Thymus (tissue), 11 donors: ENCODE data around the gene ASB13. TPM values are rescaled to one million over a fixed set of nuclear protein-coding genes. Genes with fewer than 3 reads are reported as not detected.

Source experiments
- DNase-seq, 9 donors: peaks; one replicate each; pipeline ENCODE4 v3.0.0-alpha.2; 2013; ENCODE audit warnings: low spot score in 9 of 9, low read depth in 6 of 9, missing footprints in 1 of 9
- H3K27ac ChIP-seq, 2 donors: one replicate each; pipeline ENCODE4 v1.5.1; 2013; ENCODE audit warnings: control low read depth in 1 of 2, low read depth in 1 of 2, low read length in 1 of 2, mild to moderate bottlenecking in 1 of 2, moderate library complexity in 1 of 2
- H3K27me3 ChIP-seq, 2 donors: one replicate each; pipeline ENCODE4 v1.5.1; 2013; ENCODE audit warnings: low read length in 1 of 2; ENCODE audit not compliant: control insufficient read depth in 2 of 2, insufficient read depth in 1 of 2
- H3K36me3 ChIP-seq, 2 donors: one replicate each; pipeline ENCODE4 v1.5.1; 2013; ENCODE audit warnings: low read length in 1 of 2, mild to moderate bottlenecking in 1 of 2, moderate library complexity in 1 of 2; ENCODE audit not compliant: control insufficient read depth in 2 of 2, insufficient read depth in 2 of 2
- H3K4me1 ChIP-seq, 2 donors: one replicate each; pipeline ENCODE4 v1.5.1; 2013; ENCODE audit warnings: low read length in 2 of 2; ENCODE audit not compliant: control insufficient read depth in 2 of 2, insufficient read depth in 2 of 2
- H3K4me3 ChIP-seq, 2 donors: one replicate each; pipeline ENCODE4 v1.5.1; 2013; ENCODE audit warnings: low read length in 2 of 2, control low read depth in 1 of 2, mild to moderate bottlenecking in 1 of 2
- H3K9me3 ChIP-seq, 2 donors: one replicate each; pipeline ENCODE4 v1.5.1; 2013; ENCODE audit warnings: low read length in 1 of 2, mild to moderate bottlenecking in 1 of 2; ENCODE audit not compliant: control insufficient read depth in 2 of 2, insufficient read depth in 1 of 2
- WGBS: extraction: QIAGEN DNeasy Blood & Tissue Kit; methylation state at CpG from one replicate; pipeline ENCODE4 v1.1.7; 2013; 5-methylcytosine and 5-hydroxymethylcytosine counted together
- polyA plus RNA-seq: library from polyadenylated mRNA; stranded (reverse); fragments of 200-250 nt; gene quantifications from one replicate; pipeline ENCODE4 v1.2.3, GENCODE V29; 2013
- total RNA-seq: library from RNA; stranded (reverse); fragments of 120-200 nt; gene quantifications from one replicate; pipeline ENCODE4 v1.2.4, GENCODE V29; 2013
- donor health status: healthy.

ASB13 gene
- total and polyA plus RNA-seq, 2 donors, result 3.3 to 13.7 TPM

DNA sequence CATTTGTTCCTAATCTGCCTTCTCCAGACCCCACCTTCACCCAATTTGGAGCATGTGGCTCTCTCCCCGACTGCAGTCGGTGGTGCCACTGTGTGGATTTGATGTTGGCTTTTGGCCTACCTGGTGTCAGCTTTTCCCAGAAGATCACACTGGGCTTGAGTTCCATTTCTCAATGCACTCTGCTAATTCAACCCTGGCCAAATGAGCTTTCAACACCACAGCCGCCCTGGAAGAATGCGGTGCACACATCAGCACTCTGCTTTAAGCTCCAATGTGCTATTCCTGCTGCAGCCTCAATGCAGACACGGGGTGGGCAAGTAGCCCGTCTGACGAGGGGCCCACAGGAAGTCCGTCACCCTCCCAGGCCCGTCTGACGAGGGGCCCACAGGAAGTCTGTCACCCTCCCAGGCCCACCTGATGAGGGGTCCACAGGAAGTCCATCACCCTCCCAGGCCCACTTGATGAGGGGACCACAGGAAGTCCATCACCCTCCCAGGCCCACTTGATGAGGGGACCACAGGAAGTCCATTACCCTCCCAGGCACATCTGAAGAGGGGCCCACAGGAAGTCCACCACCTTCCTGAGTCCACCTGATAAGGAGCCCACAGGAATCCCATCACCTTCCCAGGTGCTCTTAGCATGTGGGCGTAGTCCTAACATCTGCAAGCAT is 64.4 kb downstream of the ASB13 start:
- 52% methylated on average over 11 of the region's 11 CpGs for WGBS
- Histone ChIP-seq H3K4me1 (peaks cover 0 to 16% of the 10 kb centered on the region in 2 donors), H3K4me3 (no peak overlapping the region), H3K27ac (no peak overlapping the region), H3K27me3 (no peaks in the 10 kb centered on the region), H3K36me3 (no peaks in the 10 kb centered on the region), H3K9me3 (no peaks in the 10 kb centered on the region)
- DNase-seq, result no peak

DNA sequence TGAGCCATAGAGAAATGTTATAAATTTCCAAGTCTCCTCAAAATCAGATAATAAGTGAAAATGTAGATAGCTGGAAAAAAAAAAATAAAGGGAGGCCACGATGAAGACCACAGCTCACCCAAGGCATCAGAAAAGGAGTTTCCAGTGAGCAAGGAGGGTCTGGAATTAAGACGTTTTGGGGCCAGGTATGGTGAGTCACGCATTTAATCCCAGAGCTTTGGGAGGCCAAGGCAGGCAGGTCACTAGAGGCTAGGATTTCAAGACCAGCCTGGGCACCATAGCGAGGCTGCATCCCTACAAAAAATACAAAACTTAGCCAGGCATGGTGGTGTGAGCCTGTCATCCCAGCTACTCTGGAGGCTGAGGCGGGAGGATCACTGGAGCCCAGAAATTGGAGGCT is 65.5 kb downstream of the ASB13 start:
- H3K27ac ChIP-seq, result no peak overlapping the region
- no peaks in the 10 kb centered on the region for H3K27me3 ChIP-seq
- H3K4me3 ChIP-seq, result no peak overlapping the region
- H3K4me1 ChIP-seq, result peaks cover 0 to 15% of the 10 kb centered on the region in 2 donors
- 95% methylated on average over 5 of the region's 5 CpGs for WGBS
- H3K9me3 ChIP-seq, result no peaks in the 10 kb centered on the region
- no peak for DNase-seq
- no peaks in the 10 kb centered on the region for H3K36me3 ChIP-seq

DNA sequence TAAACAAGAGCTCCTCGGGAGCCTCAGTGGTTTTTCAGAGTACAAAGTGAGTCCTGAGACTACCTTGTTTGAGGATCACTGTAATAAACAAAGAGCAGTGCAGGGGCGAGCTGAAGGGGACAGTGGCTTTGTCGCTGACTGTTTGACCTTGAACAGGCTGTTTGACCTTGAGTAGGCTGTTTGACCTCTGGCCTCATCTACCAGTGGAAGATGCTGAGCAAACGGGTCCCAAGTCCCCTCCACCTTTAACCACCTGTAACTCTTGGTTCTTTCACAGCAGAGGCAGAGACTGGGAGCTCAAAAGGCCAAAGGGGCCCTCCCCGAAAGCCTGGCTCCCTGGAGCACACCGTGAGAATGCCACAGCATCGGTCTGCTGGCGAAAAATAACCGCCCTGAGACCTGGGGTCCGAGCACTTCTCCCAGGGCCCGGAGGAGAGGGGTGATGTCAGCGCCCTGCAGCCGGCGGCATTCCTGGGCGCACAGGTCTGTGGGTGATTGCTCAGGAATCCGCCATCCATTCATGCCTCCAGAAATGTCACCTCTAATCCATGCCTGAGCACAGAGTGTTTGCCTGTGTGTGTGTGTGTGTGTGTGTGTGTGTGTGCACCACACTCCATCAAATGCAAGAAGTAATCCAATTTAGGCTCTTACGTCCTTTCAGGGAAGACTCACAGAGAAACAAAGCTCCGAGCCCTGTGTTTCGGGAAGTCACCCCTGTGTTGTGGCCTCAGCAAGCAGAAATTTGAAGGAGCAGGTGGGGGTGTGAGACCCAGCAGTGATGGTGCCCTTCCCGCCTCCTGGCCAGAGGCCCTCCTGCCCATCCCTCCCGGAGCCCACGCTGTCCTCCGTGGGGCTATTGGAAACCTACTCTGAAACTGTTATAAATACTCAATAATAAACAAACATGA is 66.5 kb downstream of the ASB13 start:
- WGBS, result 93% methylated on average over 23 of the region's 23 CpGs
- DNase-seq, result no peak
- no peaks in the 10 kb centered on the region for H3K36me3 ChIP-seq
- peaks cover 0 to 18% of the 10 kb centered on the region in 2 donors for H3K4me1 ChIP-seq
- no peak overlapping the region for H3K27ac ChIP-seq
- no peaks in the 10 kb centered on the region for H3K27me3 ChIP-seq
- no peak overlapping the region for H3K4me3 ChIP-seq
- H3K9me3 ChIP-seq, result no peaks in the 10 kb centered on the region

DNA sequence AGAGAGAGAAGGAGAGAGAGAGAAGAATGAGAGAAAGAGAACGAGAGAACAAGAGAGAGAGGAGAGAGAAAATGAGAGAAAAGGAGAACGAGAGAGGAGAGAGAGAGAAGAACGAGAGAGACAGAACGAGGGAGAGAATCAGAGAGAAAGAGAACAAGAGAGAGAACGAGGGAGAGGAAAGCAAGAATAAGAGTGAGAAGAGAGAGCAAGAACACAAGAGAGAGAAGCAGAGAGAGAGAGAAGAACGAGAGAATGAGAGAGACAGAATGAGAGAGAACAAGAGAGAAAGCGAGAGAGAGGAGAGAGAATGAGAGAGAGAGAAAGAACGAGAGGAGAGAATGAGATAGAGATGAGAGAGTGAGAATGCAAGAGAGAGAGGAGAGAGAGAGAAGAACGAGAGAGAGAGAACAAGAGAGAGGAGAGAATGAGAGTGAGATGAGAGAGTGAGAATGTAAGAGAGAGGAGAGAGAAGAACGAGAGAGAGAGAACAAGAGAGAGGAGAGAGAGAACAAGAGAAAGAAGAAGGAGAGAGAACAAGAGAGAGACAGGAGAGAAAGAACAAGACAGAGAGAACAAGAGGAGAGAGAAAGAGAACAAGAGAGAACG is 68.2 kb downstream of the ASB13 start:
- no peak overlapping the region for H3K27ac ChIP-seq
- DNase-seq, result no peak
- H3K4me1 ChIP-seq, result peaks cover 0 to 27% of the 10 kb centered on the region in 2 donors
- WGBS, result 89% methylated on average over 11 of the region's 11 CpGs
- peaks cover 0 to 2% of the 10 kb centered on the region in 2 donors for H3K27me3 ChIP-seq
- no peaks in the 10 kb centered on the region for H3K36me3 ChIP-seq
- H3K4me3 ChIP-seq, result no peak overlapping the region
- no peaks in the 10 kb centered on the region for H3K9me3 ChIP-seq

DNA sequence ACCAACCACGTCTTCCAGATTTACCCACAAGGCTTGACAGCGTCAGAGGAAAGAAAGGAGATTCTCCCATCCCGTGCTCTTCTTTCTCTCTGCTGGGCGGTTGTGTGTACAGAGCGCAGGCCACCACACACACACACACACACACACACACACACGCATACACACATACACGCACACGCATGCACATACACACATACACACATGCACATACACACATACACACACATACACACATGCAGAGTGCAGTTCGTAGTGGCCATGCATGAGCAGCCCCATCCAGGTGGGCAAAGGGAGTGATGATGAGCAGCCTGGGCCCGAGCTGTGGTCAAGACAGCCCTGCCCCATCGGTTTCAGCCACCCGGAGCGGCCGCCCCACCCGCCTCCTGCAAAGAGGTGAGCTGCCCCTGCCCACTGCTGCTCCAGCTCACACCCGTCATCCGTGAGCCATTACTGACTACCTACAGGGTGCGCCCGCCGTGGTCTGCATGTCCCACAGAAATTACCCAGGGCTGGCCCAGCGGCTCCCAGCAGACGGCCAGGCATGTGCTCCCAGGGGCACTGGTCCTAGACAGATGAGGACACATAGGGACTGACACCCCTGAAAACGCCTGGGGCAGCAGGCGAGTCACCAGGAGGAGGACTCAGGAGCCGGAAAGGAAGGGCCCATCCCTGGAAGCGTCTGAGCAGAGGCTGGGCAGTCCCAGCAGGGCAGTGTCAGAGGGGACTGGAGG is 69.6 kb downstream of the ASB13 start:
- Histone ChIP-seq H3K4me1 (peaks cover 0 to 20% of the 10 kb centered on the region in 2 donors), H3K36me3 (no peaks in the 10 kb centered on the region), H3K27me3 (peaks cover 0 to 2% of the 10 kb centered on the region in 2 donors), H3K4me3 (no peak overlapping the region), H3K27ac (no peak overlapping the region), H3K9me3 (no peaks in the 10 kb centered on the region)
- no peak for DNase-seq
- WGBS, result 89% methylated on average over 26 of the region's 26 CpGs

DNA sequence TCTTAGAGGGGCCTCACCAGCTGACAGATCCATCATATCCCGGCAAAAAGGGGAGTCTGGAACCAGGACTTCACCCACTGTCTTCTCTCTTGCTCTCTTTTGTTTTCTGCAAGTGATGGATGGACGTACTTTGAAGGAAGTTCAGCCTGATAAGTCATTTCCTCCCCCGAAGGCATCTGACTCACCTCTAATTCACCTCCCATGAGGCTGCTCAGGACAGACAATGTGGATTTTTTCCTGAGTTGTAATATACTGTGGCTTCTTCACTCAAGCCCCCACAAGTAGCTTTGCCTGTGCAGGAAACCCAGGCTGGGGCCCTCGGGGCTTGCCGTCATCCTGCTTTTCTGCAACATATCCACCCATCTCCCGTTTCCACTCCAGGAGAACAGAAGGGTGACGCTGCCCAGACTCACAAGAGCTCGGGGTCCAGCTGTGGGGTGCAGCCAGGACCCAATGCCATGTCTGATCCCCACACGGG is 70.4 kb downstream of the ASB13 start:
- no peaks in the 10 kb centered on the region for H3K9me3 ChIP-seq
- H3K27me3 ChIP-seq, result peaks cover 0 to 2% of the 10 kb centered on the region in 2 donors
- WGBS, result 64% methylated on average over 9 of the region's 9 CpGs
- H3K27ac ChIP-seq, result no peak overlapping the region
- no peak for DNase-seq
- no peaks in the 10 kb centered on the region for H3K36me3 ChIP-seq
- peaks cover 0 to 20% of the 10 kb centered on the region in 2 donors for H3K4me1 ChIP-seq
- no peak overlapping the region for H3K4me3 ChIP-seq

DNA sequence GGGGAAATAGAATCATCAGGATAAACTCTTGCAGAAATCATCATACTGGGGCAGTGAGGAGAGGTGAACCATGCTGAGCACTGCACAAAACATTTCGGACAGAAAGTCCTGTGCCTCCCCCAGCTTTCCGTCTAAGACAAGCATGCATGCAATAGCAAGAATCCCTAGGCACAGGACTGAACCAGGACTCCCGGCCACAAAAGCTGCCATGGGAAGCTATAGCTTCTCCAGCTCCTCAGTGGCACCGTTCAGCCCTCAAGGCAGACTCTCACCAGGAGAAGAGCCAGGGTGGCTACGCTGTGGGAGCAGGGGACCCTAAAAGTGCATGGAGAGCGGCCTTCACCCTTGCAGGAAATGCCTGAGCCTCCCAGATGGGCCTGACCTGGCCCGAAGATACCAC is 70.8 kb downstream of the ASB13 start:
- no peak overlapping the region for H3K4me3 ChIP-seq
- DNase-seq, result no peak
- H3K36me3 ChIP-seq, result no peaks in the 10 kb centered on the region
- WGBS, result 71% methylated on average over 7 of the region's 7 CpGs
- no peaks in the 10 kb centered on the region for H3K9me3 ChIP-seq
- H3K27me3 ChIP-seq, result peaks cover 0 to 2% of the 10 kb centered on the region in 2 donors
- H3K27ac ChIP-seq, result no peak overlapping the region
- H3K4me1 ChIP-seq, result peaks cover 0 to 23% of the 10 kb centered on the region in 2 donors

DNA sequence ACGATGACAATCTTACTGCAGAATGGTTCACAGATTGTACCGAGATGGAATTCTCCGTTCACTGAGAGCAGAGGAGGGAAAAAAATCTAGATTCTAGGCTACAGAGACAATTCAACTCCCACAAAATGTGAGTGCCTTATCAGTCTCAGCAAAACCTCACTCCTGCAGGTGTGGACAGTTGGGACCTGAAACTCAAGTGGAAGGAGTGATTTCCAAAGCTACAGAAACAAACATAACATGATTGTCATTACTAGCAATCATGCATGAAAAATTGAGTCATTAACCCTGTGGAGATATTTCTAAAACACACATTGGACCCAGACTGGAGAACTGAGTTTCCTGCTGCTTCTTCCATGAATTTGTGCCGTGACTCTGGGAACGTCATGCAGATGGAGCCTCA is 71.3 kb downstream of the ASB13 start:
- Histone ChIP-seq H3K4me3 (no peak overlapping the region), H3K9me3 (no peaks in the 10 kb centered on the region), H3K27ac (no peak overlapping the region), H3K36me3 (no peaks in the 10 kb centered on the region), H3K27me3 (peaks cover 0 to 2% of the 10 kb centered on the region in 2 donors), H3K4me1 (peaks cover 0 to 27% of the 10 kb centered on the region in 2 donors)
- 98% methylated on average over 5 of the region's 5 CpGs for WGBS
- no peak for DNase-seq
